Loucy (cell line): ENCODE results near the gene GNGT1.

ENCODE experiments used
- H2AFZ ChIP-seq: fragments of 200-600 bp; sonication (generic); 2 replicates; pipeline ENCODE4 v1.6.0; 2016; ENCODE audit warnings: antibody characterized with exemption, mild to moderate bottlenecking, low read length, moderate library complexity
- H3F3A ChIP-seq: fragments of 200-600 bp; 2 replicates; pipeline ENCODE4 v1.6.0; 2016; ENCODE audit warnings: antibody characterized with exemption, low read depth, mild to moderate bottlenecking
- H3K27me3 ChIP-seq: fragments of 200-600 bp; sonication (generic); 2 replicates; pipeline ENCODE4 v1.6.1; 2014; ENCODE audit warnings: low read length, mild to moderate bottlenecking; ENCODE audit not compliant: insufficient read depth, poor library complexity, severe bottlenecking
- H3K36me3 ChIP-seq: fragments of 200-600 bp; sonication (generic); 2 replicates; pipeline ENCODE4 v1.6.1; 2016; ENCODE audit warnings: low read length; ENCODE audit not compliant: insufficient read depth
- H3K4me1 ChIP-seq: fragments of 200-600 bp; sonication (generic); 2 replicates; pipeline ENCODE4 v1.5.1; 2014; ENCODE audit warnings: low read length, mild to moderate bottlenecking; ENCODE audit not compliant: insufficient read depth, poor library complexity, severe bottlenecking
- H3K4me2 ChIP-seq: fragments of 200-600 bp; sonication (generic); 2 replicates; pipeline ENCODE4 v1.6.0; 2014; ENCODE audit warnings: antibody characterized with exemption, low read length, low read depth, mild to moderate bottlenecking; ENCODE audit not compliant: poor library complexity, severe bottlenecking
- H3K4me3 ChIP-seq: fragments of 200-600 bp; sonication (generic); 2 replicates; pipeline ENCODE4 v1.5.1; 2014; ENCODE audit warnings: low read length, mild to moderate bottlenecking, mixed read lengths; ENCODE audit not compliant: poor library complexity, severe bottlenecking
- H3K79me2 ChIP-seq: fragments of 200-600 bp; sonication (generic); 2 replicates; pipeline ENCODE4 v1.6.1; 2014; ENCODE audit warnings: low read length; ENCODE audit not compliant: insufficient read depth
- H3K9ac ChIP-seq: fragments of 200-600 bp; sonication (generic); 2 replicates; pipeline ENCODE4 v1.6.0; 2014; ENCODE audit warnings: mild to moderate bottlenecking, low read depth, low read length, moderate library complexity; ENCODE audit not compliant: poor library complexity, severe bottlenecking
- H3K9me2 ChIP-seq: fragments of 200-600 bp; sonication (generic); replicated peaks from 2 replicates; pipeline ENCODE4 v1.6.1; 2016; ENCODE audit warnings: low read depth, low read length, mixed read lengths
- H3K9me3 ChIP-seq: fragments of 200-600 bp; sonication (generic); 2 replicates; pipeline ENCODE4 v1.6.1; 2014; ENCODE audit warnings: mild to moderate bottlenecking, antibody characterized with exemption, low read length, low read depth; ENCODE audit not compliant: insufficient read depth
- H4K20me1 ChIP-seq: fragments of 200-600 bp; sonication (generic); 2 replicates; pipeline ENCODE4 v1.6.0; 2014; ENCODE audit warnings: antibody characterized with exemption, low read length, mild to moderate bottlenecking; ENCODE audit not compliant: insufficient read depth, poor library complexity, severe bottlenecking
- EZH2phosphoT487 ChIP-seq: fragments of 200-600 bp; IDR thresholded peaks from 2 replicates; pipeline ENCODE4 v1.6.1; 2018; ENCODE audit warnings: antibody characterized with exemption, mild to moderate bottlenecking, moderate library complexity, borderline replicate concordance
- TF ChIP-seq, protein P1 (sequence below): fragments of 200-600 bp; sonication (generic); conservative IDR thresholded peaks from 2 replicates; pipeline ENCODE4 v1.5.1; 2014; ENCODE audit warnings: mild to moderate bottlenecking, antibody characterized with exemption, low read length

GNGT1 gene

GRCh38 chr7:93935102-93935501 is 28.7 kb downstream of the GNGT1 start:
- TF ChIP-seq, protein P1, sequence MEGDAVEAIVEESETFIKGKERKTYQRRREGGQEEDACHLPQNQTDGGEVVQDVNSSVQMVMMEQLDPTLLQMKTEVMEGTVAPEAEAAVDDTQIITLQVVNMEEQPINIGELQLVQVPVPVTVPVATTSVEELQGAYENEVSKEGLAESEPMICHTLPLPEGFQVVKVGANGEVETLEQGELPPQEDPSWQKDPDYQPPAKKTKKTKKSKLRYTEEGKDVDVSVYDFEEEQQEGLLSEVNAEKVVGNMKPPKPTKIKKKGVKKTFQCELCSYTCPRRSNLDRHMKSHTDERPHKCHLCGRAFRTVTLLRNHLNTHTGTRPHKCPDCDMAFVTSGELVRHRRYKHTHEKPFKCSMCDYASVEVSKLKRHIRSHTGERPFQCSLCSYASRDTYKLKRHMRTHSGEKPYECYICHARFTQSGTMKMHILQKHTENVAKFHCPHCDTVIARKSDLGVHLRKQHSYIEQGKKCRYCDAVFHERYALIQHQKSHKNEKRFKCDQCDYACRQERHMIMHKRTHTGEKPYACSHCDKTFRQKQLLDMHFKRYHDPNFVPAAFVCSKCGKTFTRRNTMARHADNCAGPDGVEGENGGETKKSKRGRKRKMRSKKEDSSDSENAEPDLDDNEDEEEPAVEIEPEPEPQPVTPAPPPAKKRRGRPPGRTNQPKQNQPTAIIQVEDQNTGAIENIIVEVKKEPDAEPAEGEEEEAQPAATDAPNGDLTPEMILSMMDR, result no peak
- no peak for TF ChIP-seq EZH2phosphoT487

GRCh38 chr7:93937818-93938217 is 31.5 kb downstream of the GNGT1 start:
- Histone ChIP-seq H3K27me3 (no peaks in the 10 kb centered on the region), H3F3A (no peaks in the 10 kb centered on the region), H3K4me3 (no peak overlapping the region), H4K20me1 (no peaks in the 10 kb centered on the region), H3K9me2 (no peaks in the 10 kb centered on the region), H3K4me2 (no peak overlapping the region), H3K4me1 (no peaks in the 10 kb centered on the region), H3K9ac (no peak overlapping the region), H3K79me2 (no peaks in the 10 kb centered on the region), H3K9me3 (no peaks in the 10 kb centered on the region), H2AFZ (no peak overlapping the region), H3K36me3 (no peaks in the 10 kb centered on the region)
- TF ChIP-seq EZH2phosphoT487, result no peak
- TF ChIP-seq, protein P1, result no peak

More at GRCh38 chr7:93935102-93935501, 28.7 kb downstream of the GNGT1 start:
- Histone ChIP-seq H3K79me2 (no peaks in the 10 kb centered on the region), H3K4me2 (no peak overlapping the region), H2AFZ (no peak overlapping the region), H3F3A (no peaks in the 10 kb centered on the region), H3K36me3 (no peaks in the 10 kb centered on the region), H3K4me3 (no peak overlapping the region), H3K9ac (no peak overlapping the region), H3K9me3 (no peaks in the 10 kb centered on the region), H4K20me1 (no peaks in the 10 kb centered on the region), H3K27me3 (no peaks in the 10 kb centered on the region), H3K9me2 (no peaks in the 10 kb centered on the region), H3K4me1 (no peaks in the 10 kb centered on the region)

DNA sequence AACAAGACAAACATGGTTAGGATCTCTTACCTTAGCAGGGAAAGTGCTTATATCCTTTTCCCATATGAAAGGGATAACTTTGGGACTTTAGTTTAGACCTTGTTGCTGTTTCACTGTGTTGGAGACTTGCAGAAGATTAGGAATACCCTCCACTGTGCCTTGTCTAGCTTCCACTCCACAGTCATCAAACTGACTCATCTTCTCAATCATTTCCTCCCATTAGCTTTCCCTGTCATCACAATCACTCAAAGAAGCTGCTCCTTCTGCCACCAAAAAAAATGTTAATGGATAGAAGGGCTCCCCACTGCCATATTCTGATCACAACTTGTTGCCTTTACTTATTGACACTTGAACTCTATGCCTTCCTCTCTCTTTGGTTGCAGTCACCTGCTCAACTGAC is 31.9 kb downstream of the GNGT1 start:
- Histone ChIP-seq H4K20me1 (no peaks in the 10 kb centered on the region), H3K4me1 (no peaks in the 10 kb centered on the region), H3K79me2 (no peaks in the 10 kb centered on the region), H3K9ac (no peak overlapping the region), H3K36me3 (no peaks in the 10 kb centered on the region), H3F3A (no peaks in the 10 kb centered on the region), H3K9me2 (no peaks in the 10 kb centered on the region), H3K4me3 (no peak overlapping the region), H3K9me3 (no peaks in the 10 kb centered on the region), H3K4me2 (no peak overlapping the region), H2AFZ (no peak overlapping the region), H3K27me3 (no peaks in the 10 kb centered on the region)
- TF ChIP-seq EZH2phosphoT487, result no peak
- TF ChIP-seq, protein P1, result no peak
